ENCODE measurements around the gene TACC2.

TACC2 gene

GRCh38 chr10:122139627-122140170, 150.7 kb downstream of the TACC2 start:
- no peak for TF ChIP-seq CTCF (IDR thresholded peaks at IDR 0.05; ENCODE audit: low read depth, low read length)
- DNase-seq (ENCODE audit: extremely low read depth, low read depth) = no peak

DNA sequence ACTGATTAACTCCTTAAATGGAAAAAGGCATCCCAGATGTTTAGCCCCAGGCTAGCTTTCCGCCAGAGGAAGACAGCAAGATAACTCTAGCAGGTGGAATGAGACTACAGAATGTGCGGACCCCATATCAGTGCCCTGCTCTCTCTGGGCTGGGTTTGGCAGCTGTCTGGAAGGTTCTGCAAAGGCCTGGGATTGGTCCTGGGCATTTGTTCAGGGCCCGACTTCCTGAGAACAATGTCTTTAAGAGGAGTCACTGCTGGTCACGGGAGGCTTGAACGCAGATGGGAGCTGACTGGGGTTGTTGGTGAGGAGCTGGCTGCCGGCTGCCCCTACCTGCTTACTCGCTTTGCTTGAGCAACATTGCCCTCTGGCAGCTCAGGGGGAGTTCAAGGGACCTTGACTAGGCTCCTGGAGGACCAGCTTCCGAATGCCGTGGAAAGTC, 151.5 kb downstream of the TACC2 start:
- no peak for DNase-seq (ENCODE audit: extremely low read depth, low read depth)
- no peak for TF ChIP-seq CTCF (IDR thresholded peaks at IDR 0.05; ENCODE audit: low read depth, low read length)

DNA sequence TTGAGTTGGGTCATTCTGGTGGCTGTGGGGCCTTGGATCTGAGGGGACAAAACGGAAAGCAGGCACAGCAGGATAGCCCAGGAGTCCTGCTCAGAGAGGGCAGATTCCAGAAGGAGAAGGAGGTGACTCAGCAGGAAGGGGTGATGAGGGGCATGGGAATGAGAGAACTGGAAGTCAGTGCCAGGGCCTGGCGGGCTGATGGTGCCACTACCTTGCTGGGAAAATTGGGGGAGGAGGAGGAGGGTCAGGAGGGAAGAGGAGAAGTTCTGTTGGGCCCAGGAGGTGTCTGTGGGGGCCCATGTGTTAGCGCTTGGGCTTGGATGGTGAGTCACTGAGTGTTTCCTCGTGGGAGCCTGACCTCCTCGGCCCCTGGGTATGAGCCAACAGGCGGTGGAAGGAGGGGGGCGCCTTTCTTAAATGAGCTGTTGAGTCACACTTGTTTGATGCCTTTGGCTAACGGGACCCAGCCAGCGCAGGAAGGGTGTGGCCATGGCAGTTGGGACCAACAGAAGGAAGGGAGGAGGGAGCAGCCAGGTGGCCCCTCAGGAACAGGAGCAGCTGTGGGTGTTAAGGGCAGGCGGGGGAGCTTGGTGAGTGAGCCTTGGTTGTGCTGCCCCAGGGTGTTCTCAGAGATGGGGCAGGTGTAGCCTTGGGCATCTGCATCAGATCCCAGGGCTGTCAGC, 152.1 kb downstream of the TACC2 start:
- peak; percentile 79 for DNase-seq (ENCODE audit: extremely low read depth, low read depth)
- no peak for TF ChIP-seq CTCF (IDR thresholded peaks at IDR 0.05; ENCODE audit: low read depth, low read length)

- no peak for DNase-seq (ENCODE audit: extremely low read depth, low read depth)
Observed at GRCh38 chr10:122141821-122142640, 153.1 kb downstream of the TACC2 start.

GRCh38 chr10:122142641-122143237, 153.8 kb downstream of the TACC2 start:
- peak; percentile 79 for TF ChIP-seq CTCF (IDR thresholded peaks at IDR 0.05; ENCODE audit: low read depth, low read length)
- DNase-seq (ENCODE audit: extremely low read depth, low read depth) = no peak

More at GRCh38 chr10:122141821-122142640, 153.1 kb downstream of the TACC2 start:
- no peak for TF ChIP-seq CTCF (IDR thresholded peaks at IDR 0.05; ENCODE audit: low read depth, low read length)

DNA sequence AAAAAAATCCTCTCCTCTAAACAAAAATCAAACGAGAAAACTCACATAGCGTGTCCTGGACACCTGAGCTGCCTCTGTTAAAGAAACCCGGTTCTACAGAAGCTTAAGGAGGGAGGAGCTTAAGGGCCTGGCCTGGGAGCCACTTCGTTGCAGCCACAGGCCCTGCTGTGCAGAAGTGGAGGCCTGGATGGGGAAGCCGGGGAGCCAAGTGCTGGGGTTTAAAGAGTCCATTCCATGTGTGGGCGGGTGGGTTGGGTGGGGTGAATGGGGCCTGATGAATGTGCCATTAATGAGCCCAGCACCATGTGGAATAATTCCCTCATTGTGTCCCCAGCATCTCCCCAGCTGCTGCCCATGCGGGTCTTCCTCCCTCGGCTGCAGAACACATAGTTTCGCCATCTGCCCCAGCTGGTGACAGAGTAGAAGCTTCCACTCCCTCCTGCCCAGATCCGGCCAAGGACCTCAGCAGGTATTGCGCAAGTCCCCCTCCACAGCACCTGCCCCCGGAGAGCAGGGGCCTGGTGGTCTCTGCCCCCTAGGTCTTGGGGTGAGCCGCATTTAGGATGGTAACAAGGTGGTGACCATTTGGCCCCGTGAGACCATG, 154.4 kb downstream of the TACC2 start:
- no peak for TF ChIP-seq CTCF (IDR thresholded peaks at IDR 0.05; ENCODE audit: low read depth, low read length)
- no peak for DNase-seq (ENCODE audit: extremely low read depth, low read depth)

Measured in AG09319 (cell line).